Measurements from ENCODE around the gene FRMD6. TPM values are rescaled to one million over a fixed set of nuclear protein-coding genes. Genes with fewer than 3 reads are reported as not detected.

The FRMD6 gene
- total RNA-seq, 1 experiment from 2014 or later = 40.7 TPM

DNA sequence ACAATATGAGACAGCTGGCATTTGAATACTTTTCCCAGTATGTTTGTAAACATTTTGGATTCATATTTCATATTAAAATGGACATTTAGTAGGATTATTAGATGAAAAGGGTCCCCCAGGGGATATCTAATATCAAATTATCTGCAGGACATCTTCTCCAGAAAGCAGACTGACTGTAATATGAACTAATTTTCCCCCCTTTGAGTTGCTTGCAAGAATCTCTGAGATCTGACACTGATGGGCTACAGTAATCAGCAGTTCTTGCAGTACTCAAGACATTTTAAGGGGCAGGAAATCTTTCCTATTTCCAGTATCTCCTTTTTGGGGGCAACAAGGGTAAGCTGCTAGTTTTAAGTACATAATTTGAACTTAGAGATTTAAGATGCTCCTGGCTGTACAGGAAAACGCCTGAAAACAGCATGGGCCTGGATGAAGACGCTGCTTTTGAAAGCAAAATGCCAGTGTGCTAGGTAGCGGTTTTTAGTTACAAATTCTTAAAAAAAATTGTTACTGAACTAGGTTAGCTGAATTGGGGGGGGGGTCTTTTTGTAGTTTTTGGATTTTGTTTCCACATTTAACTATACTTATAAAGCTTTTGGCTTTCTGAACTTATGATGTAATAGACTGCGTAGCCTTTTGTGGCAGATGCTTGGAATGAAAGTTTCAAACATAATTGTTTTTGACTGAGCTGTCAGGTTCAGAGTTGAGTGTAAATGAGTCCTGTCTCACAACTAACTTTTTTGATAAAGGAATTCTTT is 2.2 kb downstream of the FRMD6 start:
- TSS peak; percentile 67 for BruUV-seq (replicated peaks)
- intact Hi-C loops (cut with micrococcal nuclease; ENCODE audit: unreplicated experiment) = loop anchor here (2.0 to 10.0 kb wide), 3 partner anchors 122 to 369 kb away; no protein-coding TSS in a partner anchor
- H3K27ac ChIP-seq (ENCODE audit: low read length) = peak overlapping the region; percentile 84
- H3K4me1 ChIP-seq (ENCODE audit: control insufficient read depth, insufficient read depth, low read length) = peaks cover 14% of the 10 kb centered on the region
- H3K36me3 ChIP-seq (ENCODE audit: control insufficient read depth, insufficient read depth, low read length) = no peaks in the 10 kb centered on the region; the same call in none of the 2 replicates
- no peaks in the 10 kb centered on the region for H3K27me3 ChIP-seq (ENCODE audit: control insufficient read depth, insufficient read depth, low read length)
- no peak for TF ChIP-seq REST (IDR thresholded peaks at IDR 0.05; ENCODE audit: insufficient read depth in 1 of 2, low read depth in 2 of 2, low read length in 1 of 2)
- no peak for TF ChIP-seq POLR2AphosphoS5 (IDR thresholded peaks at IDR 0.05; ENCODE audit: low read depth, low read length)
- no peak for TF ChIP-seq CTCF (IDR thresholded peaks at IDR 0.05)
- no peak for TF ChIP-seq SIN3A (IDR thresholded peaks at IDR 0.05; ENCODE audit: borderline replicate concordance, insufficient read depth, low read depth, low read length)
- no peak for TF ChIP-seq TCF7L2 (IDR thresholded peaks at IDR 0.05; ENCODE audit: low read depth, low read length)
- no peak for DNase-seq (ENCODE audit: low read depth, low spot score)
- in situ Hi-C loops (cut with HindIII; ENCODE audit: low pct_unique_long_range_greater_than_20kb, low sequenced_read_pairs) = no loop called here
- ChIA-PET CTCF (interaction anchor here (0.7 kb wide), 1 partner anchor 27 kb away, joined by 4 read pairs; no protein-coding TSS in a partner anchor), POLR2A (no interaction called here)
- no peaks in the 10 kb centered on the region for H3K9me3 ChIP-seq (ENCODE audit: control insufficient read depth, insufficient read depth, low read depth, low read length)
- ATAC-seq = no peak
- H3K4me3 ChIP-seq (ENCODE audit: low read depth in 2 of 2, low read length in 2 of 2) = peak overlapping the region; percentile 71 to 82

DNA sequence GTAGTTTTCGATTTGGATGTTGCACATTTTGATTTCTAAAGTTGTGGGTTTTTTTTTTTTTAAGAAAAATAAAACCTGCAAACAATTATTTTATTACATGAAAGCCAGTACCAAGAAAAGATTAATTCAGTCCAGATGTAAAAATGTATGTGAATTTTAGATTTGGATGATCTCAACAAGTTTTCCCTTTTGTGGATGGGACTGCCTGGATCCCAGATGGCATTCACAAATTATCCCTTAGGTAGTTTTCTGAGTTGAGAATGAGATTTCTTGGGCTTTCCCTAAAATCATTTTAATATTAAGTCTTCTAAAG is 2.8 kb downstream of the FRMD6 start:
- ATAC-seq = no peak
- in situ Hi-C loops (cut with HindIII; ENCODE audit: low pct_unique_long_range_greater_than_20kb, low sequenced_read_pairs) (no loop called here), intact Hi-C loops (cut with micrococcal nuclease; ENCODE audit: unreplicated experiment) (loop anchor here (5.0 to 10.0 kb wide), 2 partner anchors 122 to 370 kb away; no protein-coding TSS in a partner anchor)
- Histone ChIP-seq H3K4me1 (ENCODE audit: control insufficient read depth, insufficient read depth, low read length) (peaks cover 14% of the 10 kb centered on the region), H3K9me3 (ENCODE audit: control insufficient read depth, insufficient read depth, low read depth, low read length) (no peaks in the 10 kb centered on the region), H3K27me3 (ENCODE audit: control insufficient read depth, insufficient read depth, low read length) (no peaks in the 10 kb centered on the region), H3K27ac (ENCODE audit: low read length) (peak overlapping the region; percentile 84), H3K4me3 (ENCODE audit: low read depth in 2 of 2, low read length in 2 of 2) (peak overlapping the region; percentile 71 to 82), H3K36me3 (ENCODE audit: control insufficient read depth, insufficient read depth, low read length) (no peaks in the 10 kb centered on the region; the same call in none of the 2 replicates)
- ChIA-PET CTCF (interaction anchor here (0.7 kb wide), 1 partner anchor 27 kb away, joined by 4 read pairs; no protein-coding TSS in a partner anchor), POLR2A (no interaction called here)
- no peak for DNase-seq (ENCODE audit: low read depth, low spot score)
- BruUV-seq (replicated peaks) = no TSS peak
- no peak for TF ChIP-seq TCF7L2 (IDR thresholded peaks at IDR 0.05; ENCODE audit: low read depth, low read length)
- no peak for TF ChIP-seq SIN3A (IDR thresholded peaks at IDR 0.05; ENCODE audit: borderline replicate concordance, insufficient read depth, low read depth, low read length)
- TF ChIP-seq CTCF (IDR thresholded peaks at IDR 0.05) = no peak
- no peak for TF ChIP-seq REST (IDR thresholded peaks at IDR 0.05; ENCODE audit: insufficient read depth in 1 of 2, low read depth in 2 of 2, low read length in 1 of 2)
- TF ChIP-seq POLR2AphosphoS5 (IDR thresholded peaks at IDR 0.05; ENCODE audit: low read depth, low read length) = no peak

Measured in Panc1 (cell line).